ENCODE results near the gene ZRANB1.
"Not testable (repeated sequence)": the region's sequence is repeated elsewhere in the genome, so short reads cannot be mapped to it uniquely, and the experiment has no call there.

ZRANB1 gene

GRCh38 chr10:124941823-124942222, at the start of gene ZRANB1:
Gene ZRANB1 (plus strand): TSS chr10:124942123. CDS start chr10:124942494, 371 bp downstream.
- no peak for DNase-seq (ENCODE audit: low read depth in 2 of 2)

- no peak for DNase-seq (ENCODE audit: low read depth in 2 of 2)
Observed at GRCh38 chr10:124892905-124893304, 49.0 kb upstream of the ZRANB1 start.

GRCh38 chr10:124894569-124895215, 47.2 kb upstream of the ZRANB1 start:
- DNase-seq (ENCODE audit: low read depth in 2 of 2), result no peak

GRCh38 chr10:124896751-124897150, 45.2 kb upstream of the ZRANB1 start:
- DNase-seq (ENCODE audit: low read depth in 2 of 2), result no peak

- no peak for DNase-seq (ENCODE audit: low read depth in 2 of 2)
Observed at GRCh38 chr10:124898471-124898870, 43.5 kb upstream of the ZRANB1 start.

GRCh38 chr10:124899151-124899550, 42.8 kb upstream of the ZRANB1 start:
- DNase-seq (ENCODE audit: low read depth in 2 of 2), result no peak

- DNase-seq (ENCODE audit: low read depth in 2 of 2), result no peak
Observed at GRCh38 chr10:124902462-124902861, 39.5 kb upstream of the ZRANB1 start.

- no peak for DNase-seq (ENCODE audit: low read depth in 2 of 2)
Observed at GRCh38 chr10:124903111-124903510, 38.8 kb upstream of the ZRANB1 start.

- DNase-seq (ENCODE audit: low read depth in 2 of 2), result no peak
Observed at GRCh38 chr10:124904796-124905195, 37.1 kb upstream of the ZRANB1 start.

- DNase-seq (ENCODE audit: low read depth in 2 of 2), result no peak
Observed at GRCh38 chr10:124906551-124907001, 35.3 kb upstream of the ZRANB1 start.

GRCh38 chr10:124909563-124909962, 32.4 kb upstream of the ZRANB1 start:
- no peak for DNase-seq (ENCODE audit: low read depth in 2 of 2)

GRCh38 chr10:124911124-124912067, 30.5 kb upstream of the ZRANB1 start:
- no peak for DNase-seq (ENCODE audit: low read depth in 2 of 2)

GRCh38 chr10:124912101-124912886, 29.6 kb upstream of the ZRANB1 start:
- DNase-seq (ENCODE audit: low read depth in 2 of 2), result no peak

GRCh38 chr10:124913167-124913566, 28.8 kb upstream of the ZRANB1 start:
- DNase-seq (ENCODE audit: low read depth in 2 of 2), result no peak

GRCh38 chr10:124914398-124914797, 27.5 kb upstream of the ZRANB1 start:
- not testable (repeated sequence) for DNase-seq (ENCODE audit: low read depth in 2 of 2)

- DNase-seq (ENCODE audit: low read depth in 2 of 2), result no peak
Observed at GRCh38 chr10:124916098-124916584, 25.8 kb upstream of the ZRANB1 start.

GRCh38 chr10:124916585-124917427, 25.1 kb upstream of the ZRANB1 start:
- peak; percentile 87 to 95 for DNase-seq (ENCODE audit: low read depth in 2 of 2)

GRCh38 chr10:124917428-124918190, 24.3 kb upstream of the ZRANB1 start:
- no peak for DNase-seq (ENCODE audit: low read depth in 2 of 2)

GRCh38 chr10:124918191-124918830, 23.6 kb upstream of the ZRANB1 start:
- no peak for DNase-seq (ENCODE audit: low read depth in 2 of 2)

GRCh38 chr10:124918906-124919305, 23.0 kb upstream of the ZRANB1 start:
- DNase-seq (ENCODE audit: low read depth in 2 of 2), result no peak
